H54 (cell line): ENCODE measurements around the gene PCBP3.

Experiments used
- DNase-seq: peaks from one replicate; pipeline ENCODE4 v3.0.0; 2011; ENCODE audit warnings: low spot score, mixed read lengths; ENCODE audit not compliant: insufficient read length
- FAIRE-seq: peaks from 3 replicates; lab custom pipeline; 2011; peaks lifted over from hg19 to GRCh38; lab: Jason Lieb, UNC
- POLR2A ChIP-seq: IDR thresholded peaks from 2 replicates; pipeline ENCODE4 v1.6.1; 2011; ENCODE audit warnings: low read depth, mild to moderate bottlenecking, low read length

The PCBP3 gene

GRCh38 chr21:45859762-45860357 lies 216.3 kb downstream of the PCBP3 start:
- TF ChIP-seq POLR2A: no peak
- no peak for FAIRE-seq
- DNase-seq: no peak

GRCh38 chr21:45860493-45861155 lies 217.1 kb downstream of the PCBP3 start:
- no peak for DNase-seq
- TF ChIP-seq POLR2A: no peak
- no peak for FAIRE-seq

GRCh38 chr21:45861156-45861870 lies 217.8 kb downstream of the PCBP3 start:
- no peak for DNase-seq
- FAIRE-seq: no peak
- no peak for TF ChIP-seq POLR2A

GRCh38 chr21:45862543-45863207 lies 219.2 kb downstream of the PCBP3 start:
- no peak for FAIRE-seq
- DNase-seq: no peak
- no peak for TF ChIP-seq POLR2A

- no peak for TF ChIP-seq POLR2A
- DNase-seq (no peak), FAIRE-seq (no peak)
Observed at GRCh38 chr21:45863267-45863666, 219.7 kb downstream of the PCBP3 start.

- FAIRE-seq: no peak
- no peak for TF ChIP-seq POLR2A
Observed at GRCh38 chr21:45863751-45864150, 220.2 kb downstream of the PCBP3 start.

GRCh38 chr21:45864436-45864835 lies 220.9 kb downstream of the PCBP3 start:
- no peak for FAIRE-seq
- DNase-seq: no peak
- TF ChIP-seq POLR2A: no peak

More at GRCh38 chr21:45863751-45864150, 220.2 kb downstream of the PCBP3 start:
- no peak for DNase-seq

- DNase-seq (peak; percentile 76), FAIRE-seq (no peak)
Observed at GRCh38 chr21:45865106-45865835, 221.7 kb downstream of the PCBP3 start.

GRCh38 chr21:45866551-45866950 lies 223.0 kb downstream of the PCBP3 start:
- FAIRE-seq (no peak), DNase-seq (no peak)
- no peak for TF ChIP-seq POLR2A

More at GRCh38 chr21:45865106-45865835, 221.7 kb downstream of the PCBP3 start:
- TF ChIP-seq POLR2A: no peak

GRCh38 chr21:45867041-45867666 lies 223.6 kb downstream of the PCBP3 start:
- DNase-seq (no peak), FAIRE-seq (no peak)
- TF ChIP-seq POLR2A: no peak

GRCh38 chr21:45867671-45868081 lies 224.2 kb downstream of the PCBP3 start:
- FAIRE-seq (no peak), DNase-seq (no peak)
- no peak for TF ChIP-seq POLR2A

GRCh38 chr21:45868086-45868485 lies 224.6 kb downstream of the PCBP3 start:
- no peak for DNase-seq
- FAIRE-seq: no peak
- no peak for TF ChIP-seq POLR2A

GRCh38 chr21:45868488-45868887 lies 225.0 kb downstream of the PCBP3 start:
- DNase-seq: no peak
- no peak for FAIRE-seq
- no peak for TF ChIP-seq POLR2A
